HG03342 (cell line): ENCODE data around the gene SLC4A1AP.

Experiments used
- ATAC-seq: cut with Tn5 transposase; IDR thresholded peaks from one replicate; pipeline ENCODE4 v1.9.1; 2021; ENCODE audit warnings: mild to moderate bottlenecking, moderate library complexity; ENCODE audit not compliant: unreplicated experiment

SLC4A1AP gene

GRCh38 chr2:27702302-27702701, 38.6 kb downstream of the SLC4A1AP start:
- no peak for ATAC-seq

GRCh38 chr2:27703638-27704341, 40.1 kb downstream of the SLC4A1AP start:
- peak; percentile 69 for ATAC-seq

- no peak for ATAC-seq
These were observed 40.7 kb downstream of the SLC4A1AP start for GRCh38 chr2:27704342-27704876.

- ATAC-seq, result no peak
These were observed 42.3 kb downstream of the SLC4A1AP start for GRCh38 chr2:27705851-27706622.

- ATAC-seq, result no peak
These were observed 44.0 kb downstream of the SLC4A1AP start for GRCh38 chr2:27707462-27708256.

GRCh38 chr2:27708257-27708654, 44.6 kb downstream of the SLC4A1AP start:
- no peak for ATAC-seq

GRCh38 chr2:27708666-27709065, 45.0 kb downstream of the SLC4A1AP start:
- ATAC-seq, result no peak

- ATAC-seq, result no peak
These were observed 45.6 kb downstream of the SLC4A1AP start for GRCh38 chr2:27709326-27709725.

GRCh38 chr2:27709960-27710575, 46.4 kb downstream of the SLC4A1AP start:
- no peak for ATAC-seq

GRCh38 chr2:27710640-27711430, 47.1 kb downstream of the SLC4A1AP start:
- no peak for ATAC-seq

GRCh38 chr2:27711804-27712203, 48.1 kb downstream of the SLC4A1AP start:
- ATAC-seq, result no peak

GRCh38 chr2:27712522-27712921, 48.8 kb downstream of the SLC4A1AP start:
- ATAC-seq, result no peak

GRCh38 chr2:27713201-27713600, 49.5 kb downstream of the SLC4A1AP start:
- ATAC-seq, result no peak

- no peak for ATAC-seq
These were observed 50.4 kb downstream of the SLC4A1AP start for GRCh38 chr2:27714053-27714452.

- no peak for ATAC-seq
These were observed 51.2 kb downstream of the SLC4A1AP start for GRCh38 chr2:27714851-27715291.

- no peak for ATAC-seq
These were observed 51.9 kb downstream of the SLC4A1AP start for GRCh38 chr2:27715318-27716210.

GRCh38 chr2:27716301-27717069, 52.8 kb downstream of the SLC4A1AP start:
- no peak for ATAC-seq
